Midbrain (tissue), 1 donor: Measurements from ENCODE around the gene MPP1.
A peak's percentile ranks its signal among the peaks of the same experiment; 100 is the strongest.

Experiments
- DNase-seq: peaks from one replicate; lab custom pipeline; 2025; lab: John Stamatoyannopoulos, UW

Gene MPP1

DNA sequence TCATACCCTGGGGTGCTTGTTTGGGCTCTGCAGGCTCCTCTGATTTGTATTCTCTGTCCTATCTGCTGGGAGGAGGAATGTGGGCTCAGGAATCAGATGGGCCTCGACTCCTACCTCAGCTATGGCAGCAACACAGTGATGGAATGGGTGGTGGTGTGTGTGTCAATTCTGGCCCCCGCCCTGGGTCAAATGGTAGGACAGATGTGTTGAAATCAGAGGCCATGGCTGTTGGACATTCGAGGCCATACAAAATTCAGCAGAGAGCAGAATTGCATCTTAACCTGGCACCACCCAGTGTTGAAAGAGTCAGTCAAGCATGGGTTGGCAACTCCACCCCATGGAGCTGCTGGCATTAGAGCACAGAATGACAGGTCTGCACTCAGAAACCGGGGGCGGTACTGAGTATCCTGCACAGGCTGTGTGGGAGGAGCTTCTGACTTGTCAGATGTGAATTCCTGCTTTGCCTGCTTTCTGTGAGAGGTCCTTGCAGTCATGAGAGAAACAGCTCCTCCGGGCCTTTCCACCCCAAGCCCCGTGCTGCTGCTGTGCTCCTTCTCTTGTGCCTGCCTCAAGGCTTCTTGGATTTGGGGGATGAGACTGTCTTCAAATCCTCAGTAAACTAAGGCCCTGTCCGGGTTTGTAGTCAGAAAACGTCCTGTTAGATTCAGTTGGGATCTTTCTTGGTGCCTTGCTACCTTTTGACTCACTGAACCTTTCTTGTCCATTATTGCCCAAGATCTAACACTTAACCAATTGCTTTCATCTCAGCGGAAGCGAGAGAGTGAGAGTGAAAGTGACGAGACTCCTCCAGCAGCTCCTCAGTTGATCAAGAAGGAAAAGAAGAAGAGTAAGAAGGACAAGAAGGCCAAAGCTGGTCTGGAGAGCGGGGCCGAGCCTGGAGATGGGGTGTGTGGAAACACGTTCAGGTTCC is 29.6 kb downstream of the MPP1 start:
- no peak for DNase-seq

DNA sequence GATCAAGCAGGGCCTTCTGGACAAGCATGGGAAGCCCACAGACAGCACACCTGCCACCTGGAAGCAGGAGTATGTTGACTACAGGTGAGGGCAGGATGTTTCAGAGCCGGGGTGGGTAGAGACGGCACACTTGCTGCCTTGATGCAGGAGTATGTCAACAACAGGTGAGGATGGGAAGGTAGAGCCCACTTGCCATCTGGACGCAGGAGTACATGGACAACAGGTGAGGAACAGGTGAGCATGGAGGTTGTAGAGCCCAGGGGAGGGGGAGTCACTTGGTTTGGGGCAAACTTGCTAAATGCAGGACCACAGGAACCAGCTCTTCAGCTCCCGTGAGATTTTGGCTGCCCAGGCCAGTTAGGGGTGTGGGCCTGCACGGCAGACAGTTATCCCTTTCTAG is 30.7 kb downstream of the MPP1 start:
- DNase-seq: no peak

DNA sequence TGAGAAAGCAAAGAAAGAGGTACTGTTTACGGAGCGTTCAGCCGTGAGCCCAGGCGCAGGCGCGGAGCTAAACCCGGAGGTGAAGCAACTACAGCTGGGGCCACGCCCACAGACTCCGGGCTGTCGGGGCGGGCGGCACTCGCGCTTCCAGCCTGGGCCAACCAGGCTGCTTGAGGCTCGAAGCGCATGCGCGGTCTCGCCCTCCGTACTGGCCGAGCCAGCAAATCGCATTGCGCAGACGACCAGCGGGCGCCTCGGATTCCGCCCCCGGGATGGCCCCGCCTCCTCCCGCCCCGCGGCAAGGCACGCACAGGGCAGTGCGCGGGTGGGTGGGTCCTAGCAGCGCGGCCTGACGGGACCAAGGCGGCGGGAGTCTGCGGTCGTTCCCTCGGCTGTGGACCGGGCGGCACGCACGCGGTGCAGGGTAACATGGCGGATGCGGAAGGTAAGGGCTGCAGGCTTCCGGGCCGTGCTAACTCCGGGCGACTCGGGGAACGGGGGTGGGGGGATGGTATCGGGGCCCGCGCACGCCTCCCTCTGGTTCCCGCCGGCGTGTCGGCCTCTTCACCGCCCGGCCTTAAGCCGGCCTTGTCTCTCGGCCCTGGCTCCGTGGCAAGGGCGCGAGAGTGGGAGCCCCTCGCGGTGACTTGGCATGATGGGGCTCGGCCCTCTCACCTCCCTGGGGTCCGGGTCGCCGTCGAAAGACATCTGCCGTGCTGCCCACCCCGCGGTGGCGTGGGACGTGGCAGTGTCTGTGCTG is 42.6 kb downstream of the MPP1 start, which contains the start of gene DKC1:
TSS of gene DKC1 (plus strand) at position 328 of the 760 bp plus-strand sequence. CDS start at position 430, 102 bp downstream.
- DNase-seq: peak; percentile 94

DNA sequence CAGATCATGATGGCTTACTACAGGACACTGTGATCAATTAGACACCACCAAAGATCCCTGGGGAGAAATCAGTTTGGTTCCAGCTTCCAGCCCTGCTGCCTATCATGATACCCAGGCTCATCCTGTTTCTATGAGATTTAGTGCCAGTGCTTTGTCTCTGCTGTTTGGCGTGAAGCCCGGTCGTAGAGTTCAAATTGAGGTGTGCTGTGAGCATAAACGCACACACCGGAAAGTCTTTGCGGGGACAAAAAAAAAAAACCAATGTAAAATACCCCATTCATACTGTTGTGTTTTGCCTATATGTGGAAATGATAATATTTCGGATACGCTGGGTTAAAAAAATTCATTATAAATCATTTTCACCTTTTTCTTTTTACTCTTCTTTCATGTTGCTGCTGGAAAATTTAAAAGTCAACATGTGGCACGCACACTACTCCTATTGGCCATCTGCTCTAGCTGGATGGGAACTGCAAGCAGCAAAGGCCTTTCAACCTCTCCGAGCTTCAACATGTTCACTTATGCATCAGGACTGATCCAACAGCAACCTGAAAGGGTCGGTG is 43.2 kb downstream of the MPP1 start:
- DNase-seq: no peak

DNA sequence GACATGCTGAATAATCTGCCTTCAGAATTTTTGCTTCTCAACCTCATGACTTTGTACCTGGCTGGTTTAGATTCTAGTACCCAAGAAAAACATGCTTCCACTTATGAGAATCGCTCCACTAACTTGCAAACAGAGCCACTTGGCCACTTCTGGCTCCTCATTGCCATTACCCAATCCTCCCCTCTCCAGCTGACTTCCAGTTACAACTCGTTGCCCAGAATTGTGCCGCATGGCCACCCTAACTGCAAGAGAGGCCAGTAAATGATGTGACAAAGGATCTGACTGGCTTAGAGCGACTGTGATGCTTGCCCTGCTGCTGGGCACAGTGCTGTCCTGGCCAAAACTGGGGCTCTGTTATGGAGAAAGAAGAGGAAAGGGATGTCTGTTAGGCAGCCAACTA is 46.6 kb downstream of the MPP1 start:
- no peak for DNase-seq

DNA sequence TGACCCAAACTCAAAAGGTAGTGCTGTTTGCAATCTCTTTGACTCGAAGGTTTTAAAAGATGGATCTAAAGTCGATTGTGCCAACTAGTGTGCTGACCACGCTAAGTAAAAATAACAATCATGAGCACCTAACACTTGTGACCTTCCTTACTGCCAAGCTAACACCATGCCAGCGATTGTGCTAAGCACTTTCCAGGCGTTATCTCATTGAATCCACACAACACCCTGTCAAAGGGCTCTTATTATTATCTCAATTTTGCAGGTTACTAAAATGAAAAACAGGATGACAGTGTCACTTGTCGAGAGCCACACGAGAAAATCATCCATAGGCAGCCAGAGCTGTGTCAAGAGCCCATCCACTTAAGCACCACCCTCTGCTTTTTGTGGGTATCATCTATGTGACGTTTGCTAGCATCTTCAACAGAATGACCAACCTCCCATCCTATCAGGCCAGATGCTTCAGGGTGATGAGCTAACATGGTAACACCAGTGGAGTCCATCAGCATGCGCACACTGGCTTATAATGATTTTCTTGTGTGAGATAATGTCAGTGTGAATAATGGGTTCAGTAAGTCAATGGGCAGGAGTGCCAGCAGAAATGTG is 53.5 kb downstream of the MPP1 start:
- DNase-seq: no peak

GRCh38 chrX:154751203-154751668 is 54.0 kb downstream of the MPP1 start:
- no peak for DNase-seq

- DNase-seq: no peak
Measured at GRCh38 chrX:154750301-154751202, 54.7 kb downstream of the MPP1 start, which contains the start of gene GAB3. TSS of gene GAB3 (minus strand) at chrX:154751077. CDS start at chrX:154751025, 52 bp downstream.

DNA sequence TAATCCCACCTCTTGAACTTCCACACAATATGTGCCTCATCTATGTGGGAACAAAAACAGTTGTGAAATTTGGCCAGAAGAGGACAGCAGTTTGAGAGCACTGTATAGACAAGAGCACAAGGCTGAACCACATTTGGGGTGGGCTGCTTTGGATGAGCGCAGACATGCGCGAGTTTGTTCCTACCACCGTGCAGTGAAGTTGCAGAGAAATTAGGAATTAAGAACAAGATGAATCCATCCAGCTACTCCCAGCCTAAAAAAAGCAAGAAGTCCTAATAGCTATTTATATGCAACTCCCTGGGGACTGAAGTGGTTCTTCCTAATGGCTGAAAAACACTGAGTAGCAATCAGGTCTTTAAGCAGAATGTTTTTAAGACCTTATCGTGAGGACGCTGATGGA is 55.4 kb downstream of the MPP1 start:
- no peak for DNase-seq

GRCh38 chrX:154748712-154749339 is 56.5 kb downstream of the MPP1 start:
- peak; percentile 85 for DNase-seq

DNA sequence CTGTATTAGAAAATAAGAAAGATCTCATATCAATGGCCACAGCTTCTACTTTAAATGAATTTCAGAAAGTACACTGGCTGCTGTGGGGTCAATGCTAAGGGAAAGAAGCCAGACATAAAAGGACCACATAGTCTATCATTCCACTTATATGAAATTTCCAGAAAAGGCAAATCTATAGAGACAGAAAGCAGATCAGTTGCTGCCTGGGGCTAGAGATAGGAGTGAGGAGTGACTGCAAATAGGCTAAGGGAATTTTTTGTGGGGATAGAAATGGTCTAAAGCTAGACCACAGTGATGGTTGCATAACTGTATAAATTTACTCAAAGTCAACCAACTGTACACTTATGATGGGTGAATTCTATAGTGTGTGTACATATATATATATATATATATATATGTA is 62.7 kb downstream of the MPP1 start:
- no peak for DNase-seq

DNA sequence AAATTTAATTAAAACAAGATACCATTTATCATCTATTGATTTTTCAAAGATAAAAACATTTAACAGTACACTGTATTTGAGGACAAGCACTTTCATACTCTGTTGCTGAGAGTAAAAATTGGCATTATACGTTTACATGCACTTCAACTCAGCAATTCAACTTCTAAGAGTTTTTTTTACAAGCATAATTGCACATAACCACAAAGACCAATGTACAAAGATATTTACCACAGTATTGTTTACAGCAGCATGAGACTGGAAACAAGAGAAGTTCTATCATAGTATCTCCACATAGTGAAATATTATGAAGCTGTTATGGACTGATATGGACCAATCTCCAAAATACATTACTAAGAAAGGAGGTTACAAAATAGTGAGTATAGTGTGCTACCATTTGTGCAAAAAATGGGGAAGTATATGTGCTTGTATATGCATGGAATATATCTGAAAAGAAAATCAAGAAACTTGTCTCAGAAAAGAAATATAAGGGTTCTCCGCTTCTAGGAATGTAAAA is 65.3 kb downstream of the MPP1 start:
- DNase-seq: no peak

- no peak for DNase-seq
Measured at GRCh38 chrX:154738011-154738738, 67.1 kb downstream of the MPP1 start.

- DNase-seq: no peak
Measured at GRCh38 chrX:154737136-154737535, 68.1 kb downstream of the MPP1 start.

DNA sequence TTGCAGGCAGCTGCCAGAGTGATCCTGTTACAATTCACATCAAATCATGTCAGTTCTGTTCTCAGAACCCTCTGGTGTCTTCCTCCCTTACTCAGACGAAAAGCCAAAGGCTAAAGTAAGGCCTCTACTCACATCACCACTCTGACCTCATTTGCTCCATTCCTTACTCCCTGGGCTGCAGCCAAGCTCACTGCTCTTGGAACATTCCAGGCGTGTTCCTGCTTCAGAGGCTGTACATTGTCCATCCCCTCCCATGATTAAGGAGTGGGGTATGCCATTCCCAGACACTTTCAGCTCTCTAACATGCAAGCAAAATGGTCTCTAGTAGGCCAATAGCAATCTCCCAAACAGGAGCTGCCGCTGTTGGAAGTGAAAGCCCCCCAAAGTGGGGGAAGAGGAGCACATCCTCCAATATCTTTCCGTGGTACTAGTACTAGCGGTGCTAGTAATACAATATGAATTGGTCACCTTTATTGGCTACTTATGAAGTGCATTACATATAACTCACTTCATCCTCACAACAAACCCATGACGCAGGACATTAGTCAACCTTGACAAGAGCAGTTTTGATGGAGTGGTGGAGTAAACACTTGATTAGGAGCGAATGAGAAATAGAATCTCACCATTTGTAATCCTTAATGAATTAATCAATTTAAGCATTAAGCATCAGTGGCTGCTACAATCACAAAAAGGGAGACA is 69.4 kb downstream of the MPP1 start:
- no peak for DNase-seq

- DNase-seq: peak; percentile 41
Measured at GRCh38 chrX:154734061-154734781, 71.1 kb downstream of the MPP1 start.

GRCh38 chrX:154733066-154733425 is 72.2 kb downstream of the MPP1 start:
- DNase-seq: no peak

- no peak for DNase-seq
Measured at GRCh38 chrX:154732421-154733065, 72.7 kb downstream of the MPP1 start.
